ENCODE measurements around the gene SMARCB1. TPM values are rescaled to one million over a fixed set of nuclear protein-coding genes. Genes with fewer than 3 reads are reported as not detected.

The SMARCB1 gene
- total and polyA plus RNA-seq, 2 donors (not counting 3 experiments of a cell fraction or from before 2014, with no cell fraction given), result 113 to 148 TPM

GRCh38 chr22:23850136-23850611, 63.4 kb downstream of the SMARCB1 start:
- H3K27ac ChIP-seq (ENCODE audit: insufficient read depth, low read depth, low read length), result no peak overlapping the region
- no peak for DNase-seq (ENCODE audit: low read depth, low spot score)
- intact Hi-C loops (cut with micrococcal nuclease) (no loop called here), dilution Hi-C loops (cut with MboI; ENCODE audit: extremely low pct_ligation_motif_present, low sequenced_read_pairs) (no loop called here)
- H3K4me2 ChIP-seq (ENCODE audit: insufficient read depth, low read length), result no peak overlapping the region
- no peaks in the 10 kb centered on the region for H3K27me3 ChIP-seq (ENCODE audit: control insufficient read depth in 2 of 2, insufficient read depth in 2 of 2, low read length in 2 of 2)
- H3K9me1 ChIP-seq (replicated peaks; ENCODE audit: control insufficient read depth, extremely low read depth, insufficient read depth, low read length), result no peaks in the 10 kb centered on the region
- TF ChIP-seq FOS (IDR thresholded peaks at IDR 0.05; ENCODE audit: borderline replicate concordance, insufficient read depth, low read length) (no peak), MYC (IDR thresholded peaks at IDR 0.05; ENCODE audit: low read depth, low read length) (no peak), POLR2A (IDR thresholded peaks at IDR 0.05; ENCODE audit: low read depth, low read length) (no peak), POLR2AphosphoS5 (IDR thresholded peaks at IDR 0.05; ENCODE audit: insufficient read depth, low read depth, low read length) (no peak), EZH2 (IDR thresholded peaks at IDR 0.05; ENCODE audit: borderline replicate concordance, low read depth, low read length, severe bottlenecking) (no peak), CTCF (IDR thresholded peaks at IDR 0.05; ENCODE audit: extremely low read depth in 1 of 2, insufficient read depth in 1 of 2, low read depth in 1 of 2, low read length in 2 of 2) (no peak), GATA2 (IDR thresholded peaks at IDR 0.05; ENCODE audit: insufficient read depth, insufficient read length, low read depth, low read length) (no peak)
- H3K4me3 ChIP-seq (replicated peaks in 1 of 3; ENCODE audit: insufficient read depth in 1 of 3, low read depth in 1 of 3, low read length in 3 of 3), result no peak overlapping the region
- ChIA-PET POLR2A (no interaction called here), CTCF (interaction anchor here (0.5 to 2.1 kb wide), 75 partner anchors 8 to 440 kb away, joined by 3 to 71 read pairs (median 5); partner anchors contain the start of genes C22orf15, CHCHD10, DERL3 and MIF)
- no peak overlapping the region for H3K9ac ChIP-seq (replicated peaks; ENCODE audit: extremely low read depth, insufficient read depth, low read length)
- no peaks in the 10 kb centered on the region for H3K79me2 ChIP-seq (ENCODE audit: control insufficient read depth, insufficient read depth, low read length)
- no peaks in the 10 kb centered on the region for H4K20me1 ChIP-seq (replicated peaks; ENCODE audit: control insufficient read depth, extremely low read depth, insufficient read depth, low read length)
- BruUV-seq (replicated peaks), result no TSS peak
- H3K4me1 ChIP-seq (ENCODE audit: control insufficient read depth, extremely low read depth, insufficient read depth, low read length), result peaks cover 3% of the 10 kb centered on the region
- FAIRE-seq, result no peak
- H3K9me3 ChIP-seq (replicated peaks; ENCODE audit: control insufficient read depth, insufficient read depth, low read length), result no peaks in the 10 kb centered on the region
- H2AFZ ChIP-seq (ENCODE audit: low read depth, low read length), result no peak overlapping the region
- no peaks in the 10 kb centered on the region for H3K36me3 ChIP-seq (ENCODE audit: control insufficient read depth in 2 of 2, extremely low read depth in 1 of 2, insufficient read depth in 2 of 2, low read length in 2 of 2)

All from endothelial cell of umbilical vein (primary cell).